GM04504 (cell line): ENCODE measurements around the gene CCNL2.
"Not testable (repeated sequence)": the region's sequence is repeated elsewhere in the genome, so short reads cannot be mapped to it uniquely, and the experiment has no call there.

ENCODE experiments used
- DNase-seq: peaks from one replicate; pipeline ENCODE4 v3.0.0-alpha.2; 2012; ENCODE audit warnings: low read depth

CCNL2 gene

GRCh38 chr1:1373051-1373814 is 25.9 kb downstream of the CCNL2 start:
- no peak for DNase-seq

GRCh38 chr1:1371746-1372711 is 27.1 kb downstream of the CCNL2 start:
- DNase-seq, result no peak

- DNase-seq, result no peak
Measured at GRCh38 chr1:1371364-1371745, 27.8 kb downstream of the CCNL2 start.

GRCh38 chr1:1370771-1371300 is 28.3 kb downstream of the CCNL2 start:
- DNase-seq, result no peak

GRCh38 chr1:1370094-1370493 is 29.0 kb downstream of the CCNL2 start:
- not testable (repeated sequence) for DNase-seq

GRCh38 chr1:1367315-1367714 is 31.8 kb downstream of the CCNL2 start:
- no peak for DNase-seq

- DNase-seq, result no peak
Measured at GRCh38 chr1:1366699-1367066, 32.5 kb downstream of the CCNL2 start.

GRCh38 chr1:1365875-1366698 is 33.0 kb downstream of the CCNL2 start:
- DNase-seq, result no peak

GRCh38 chr1:1364266-1364665 is 34.9 kb downstream of the CCNL2 start:
- no peak for DNase-seq

GRCh38 chr1:1361982-1362423 is 37.1 kb downstream of the CCNL2 start:
- peak; percentile 78 for DNase-seq

GRCh38 chr1:1361233-1361981 is 37.7 kb downstream of the CCNL2 start:
- DNase-seq, result no peak

GRCh38 chr1:1360506-1361169 is 38.5 kb downstream of the CCNL2 start:
- peak; percentile 94 for DNase-seq

- DNase-seq, result no peak
Measured at GRCh38 chr1:1359664-1360468, 39.3 kb downstream of the CCNL2 start.

- no peak for DNase-seq
Measured at GRCh38 chr1:1359308-1359663, 39.8 kb downstream of the CCNL2 start.

- DNase-seq, result peak; percentile 84
Measured at GRCh38 chr1:1358433-1359271, 40.5 kb downstream of the CCNL2 start, which contains the start of gene MXRA8. TSS of gene MXRA8 (minus strand) at chr1:1358555. CDS start at chr1:1358504, 51 bp downstream.

GRCh38 chr1:1357871-1358432 is 41.2 kb downstream of the CCNL2 start:
- no peak for DNase-seq

- no peak for DNase-seq
Measured at GRCh38 chr1:1356796-1357401, 42.2 kb downstream of the CCNL2 start.
